Measurements from ENCODE around the gene TRIM64. TPM values are rescaled to one million over a fixed set of nuclear protein-coding genes. Genes with fewer than 3 reads are reported as not detected.
"Not testable (repeated sequence)": the region's sequence is repeated elsewhere in the genome, so short reads cannot be mapped to it uniquely, and the experiment has no call there.

TRIM64 gene
- total RNA-seq (2021) = not detected in 2 replicates
- long read RNA-seq = 0 reads

GRCh38 chr11:89965737-89966136 lies at the start of gene TRIM64:
TSS of gene TRIM64 (plus strand) at chr11:89966037. CDS start at chr11:89968504, 2,467 bp downstream.
- not testable (repeated sequence) for H3K9ac ChIP-seq (ENCODE audit: extremely low read depth, insufficient read length, low read length); H3K56ac ChIP-seq (ENCODE audit: insufficient read length, low read depth, low read length); H3K27ac ChIP-seq (ENCODE audit: insufficient read length, low read depth, low read length); H3K79me1 ChIP-seq (ENCODE audit: insufficient read depth, low read depth, low read length, poor library complexity, severe bottlenecking); H3K14ac ChIP-seq (ENCODE audit: insufficient read depth, low read length); H2AFZ ChIP-seq (ENCODE audit: low read length); H3K27me3 Mint-ChIP-seq (ENCODE audit: low read depth); H2BK20ac ChIP-seq (ENCODE audit: low read depth, low read length, poor library complexity, severe bottlenecking); H3K4me3 Mint-ChIP-seq; H2BK5ac ChIP-seq (ENCODE audit: insufficient read length, low read length); H3K27ac Mint-ChIP-seq; H2BK120ac ChIP-seq (ENCODE audit: low read depth, low read length, poor library complexity, severe bottlenecking); H3K4me1 Mint-ChIP-seq; H3T11ph ChIP-seq (ENCODE audit: low read length); H4K20me1 ChIP-seq (ENCODE audit: control insufficient read depth, insufficient read depth, insufficient read length); H3K18ac ChIP-seq (ENCODE audit: insufficient read length, low read depth, low read length); H3K23ac ChIP-seq (ENCODE audit: insufficient read length, low read depth, low read length); H3K4me2 ChIP-seq (ENCODE audit: insufficient read depth, insufficient read length, low read length); H3K79me2 ChIP-seq (ENCODE audit: insufficient read depth, low read length); H3K4ac ChIP-seq (ENCODE audit: low read depth, low read length); H4K8ac ChIP-seq (replicated peaks; ENCODE audit: insufficient read length, low read depth, low read length); H3K4me1 ChIP-seq (ENCODE audit: insufficient read depth, low read length); H3K9me3 Mint-ChIP-seq; H4K91ac ChIP-seq (ENCODE audit: insufficient read length, low read depth, low read length); H3K27me3 ChIP-seq (ENCODE audit: insufficient read depth, low read length); H4K5ac ChIP-seq (ENCODE audit: insufficient read length, low read depth, low read length); H3K36me3 Mint-ChIP-seq (ENCODE audit: insufficient read depth in 1 of 3, low read depth in 3 of 3); H2BK15ac ChIP-seq (ENCODE audit: low read depth, low read length); H2AK5ac ChIP-seq (ENCODE audit: insufficient read length, low read length); DNase-seq; H3K9me3 ChIP-seq (ENCODE audit: control insufficient read depth, low read depth, low read length); H2BK12ac ChIP-seq (ENCODE audit: insufficient read length, low read depth, low read length); H3K23me2 ChIP-seq (ENCODE audit: insufficient read length, low read depth, low read length, poor library complexity, severe bottlenecking)
- WGBS (ENCODE audit: extremely low coverage, insufficient read length, low lambda C conversion rate) = no CpG with 5 or more reads among the region's 4 CpGs
